A673 (cell line): ENCODE results near the gene DET1. TPM values are rescaled to one million over a fixed set of nuclear protein-coding genes. Genes with fewer than 3 reads are reported as not detected.

Experiments
- Bru-seq: library from RNA; stranded (reverse); fragments of 400-500 nt; gene quantifications from one replicate; lab custom pipeline; 2021; lab: Mats Ljungman, UMichigan
- BruChase-seq, 2 experiments: library from RNA; stranded (reverse); fragments of 400-500 nt; gene quantifications; one replicate each; lab custom pipeline; 2021; lab: Mats Ljungman, UMichigan
- BruUV-seq: library from RNA; stranded (reverse); fragments of 400-500 nt; replicated peaks from 2 replicates; lab custom pipeline; 2021; lab: Mats Ljungman, UMichigan
- CTCF ChIA-PET: fragments of 300-600 bp; sonication (Branson Sonifier 250); formaldehyde crosslinking; loops from one replicate; lab custom pipeline; 2022; ENCODE audit warnings: antibody characterized with exemption; lab: Charles Lee
- POLR2A ChIA-PET: fragments of 300-600 bp; sonication (Branson Sonifier 250); formaldehyde crosslinking; loops from one replicate; lab custom pipeline; 2022; ENCODE audit warnings: antibody characterized with exemption; ENCODE audit not compliant: low non-redundant PET; lab: Charles Lee
- DNase-seq: peaks from one replicate; pipeline ENCODE4 v3.0.0-alpha.2; 2015; ENCODE audit warnings: low spot score
- H3K27ac ChIP-seq: fragments of 200-600 bp; sonication (generic); 2 replicates; pipeline ENCODE4 v1.5.1; 2016; ENCODE audit warnings: mixed run types, low read depth, mild to moderate bottlenecking, mixed read lengths, antibody characterized with exemption, low read length; ENCODE audit not compliant: poor library complexity, severe bottlenecking
- H3K27me3 ChIP-seq: fragments of 200-600 bp; sonication (generic); replicated peaks from 2 replicates; pipeline ENCODE4 v1.6.1; 2017; ENCODE audit warnings: mixed run types, low read depth, mild to moderate bottlenecking, mixed read lengths, antibody characterized with exemption, low read length; ENCODE audit not compliant: insufficient read depth, poor library complexity
- H3K36me3 ChIP-seq: fragments of 200-600 bp; sonication (generic); 2 replicates; pipeline ENCODE4 v1.6.1; 2016; ENCODE audit warnings: mixed run types, mild to moderate bottlenecking, mixed read lengths, antibody characterized with exemption, low read length; ENCODE audit not compliant: insufficient read depth, poor library complexity, severe bottlenecking
- H3K4me1 ChIP-seq: fragments of 200-600 bp; sonication (generic); 2 replicates; pipeline ENCODE4 v1.6.1; 2017; ENCODE audit warnings: mixed run types, mild to moderate bottlenecking, mixed read lengths, antibody characterized with exemption, low read length; ENCODE audit not compliant: insufficient read depth, poor library complexity, severe bottlenecking
- H3K4me3 ChIP-seq: fragments of 200-600 bp; sonication (generic); 2 replicates; pipeline ENCODE4 v1.5.1; 2016; ENCODE audit warnings: low read depth, mixed run types, mild to moderate bottlenecking, mixed read lengths, low read length; ENCODE audit not compliant: poor library complexity, severe bottlenecking
- H3K9me3 ChIP-seq: fragments of 200-600 bp; sonication (generic); 2 replicates; pipeline ENCODE4 v1.6.1; 2016; ENCODE audit warnings: mixed run types, low read depth, mild to moderate bottlenecking, mixed read lengths, antibody characterized with exemption, low read length; ENCODE audit not compliant: poor library complexity, severe bottlenecking
- EZH2 ChIP-seq: fragments of 200-600 bp; sonication (generic); IDR thresholded peaks from 2 replicates; pipeline ENCODE4 v1.6.1; 2017; ENCODE audit warnings: borderline replicate concordance, low read depth, mild to moderate bottlenecking, mixed read lengths, antibody characterized with exemption, low read length; ENCODE audit not compliant: poor library complexity, severe bottlenecking
- intact Hi-C: fragments of 100-400 bp; cut with micrococcal nuclease; formaldehyde crosslinking; loops from one replicate; pipeline ENCODE4 v1.10.0; 2022; ENCODE audit not compliant: unreplicated experiment
- long read RNA-seq: library from polyadenylated mRNA; stranded (forward); transcript quantifications from one replicate; pipeline ENCODE4 v2.0.0, GENCODE V29; 2022
- total RNA-seq: library from RNA; stranded (reverse); gene quantifications from 2 replicates; pipeline ENCODE4 v1.2.3, GENCODE V29; 2021
- TF ChIP-seq, protein P1 (sequence below): fragments of 300-800, 200-600 bp; sonication (generic); conservative IDR thresholded peaks from 2 replicates; pipeline ENCODE4 v1.5.1; 2017; ENCODE audit warnings: low read depth, mild to moderate bottlenecking, antibody characterized with exemption, low read length, moderate library complexity, mixed read lengths

The DET1 gene
- total RNA-seq: 7.7 and 8.8 TPM in 2 replicates
- Bru-seq, nascent RNA: percentile 65 among the genes with signal in this experiment
- BruChase-seq, experiment 1, labeled RNA remaining after a 2-hour chase: percentile 75 among the genes with signal in this experiment
- BruChase-seq, experiment 2, labeled RNA remaining after a 6-hour chase: percentile 66 among the genes with signal in this experiment
- long read RNA-seq, transcript DET1-201 (5 exons, 2,267 nt): major isoform, 7 of 15 reads
- long read RNA-seq, partial matches to known transcripts: 2 of 15 reads
- long read RNA-seq, other reads (novel, unspliced or antisense): 5 of 15 reads

- POLR2A ChIA-PET: no interaction called here
- intact Hi-C loops: no loop called here
- CTCF ChIA-PET: no interaction called here
- DNase-seq: peak; percentile 98
- Histone ChIP-seq H3K4me1 (no peaks in the 10 kb centered on the region), H3K27ac (peak within 1 kb of the TSS; percentile 78), H3K9me3 (no peaks in the 10 kb centered on the region), H3K27me3 (no peaks in the 10 kb centered on the region), H3K36me3 (no peaks in the 10 kb centered on the region), H3K4me3 (peak within 1 kb of the TSS; percentile 72)
- no peak for TF ChIP-seq EZH2
- TF ChIP-seq, protein P1, sequence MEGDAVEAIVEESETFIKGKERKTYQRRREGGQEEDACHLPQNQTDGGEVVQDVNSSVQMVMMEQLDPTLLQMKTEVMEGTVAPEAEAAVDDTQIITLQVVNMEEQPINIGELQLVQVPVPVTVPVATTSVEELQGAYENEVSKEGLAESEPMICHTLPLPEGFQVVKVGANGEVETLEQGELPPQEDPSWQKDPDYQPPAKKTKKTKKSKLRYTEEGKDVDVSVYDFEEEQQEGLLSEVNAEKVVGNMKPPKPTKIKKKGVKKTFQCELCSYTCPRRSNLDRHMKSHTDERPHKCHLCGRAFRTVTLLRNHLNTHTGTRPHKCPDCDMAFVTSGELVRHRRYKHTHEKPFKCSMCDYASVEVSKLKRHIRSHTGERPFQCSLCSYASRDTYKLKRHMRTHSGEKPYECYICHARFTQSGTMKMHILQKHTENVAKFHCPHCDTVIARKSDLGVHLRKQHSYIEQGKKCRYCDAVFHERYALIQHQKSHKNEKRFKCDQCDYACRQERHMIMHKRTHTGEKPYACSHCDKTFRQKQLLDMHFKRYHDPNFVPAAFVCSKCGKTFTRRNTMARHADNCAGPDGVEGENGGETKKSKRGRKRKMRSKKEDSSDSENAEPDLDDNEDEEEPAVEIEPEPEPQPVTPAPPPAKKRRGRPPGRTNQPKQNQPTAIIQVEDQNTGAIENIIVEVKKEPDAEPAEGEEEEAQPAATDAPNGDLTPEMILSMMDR: peak; percentile 86
- BruUV-seq: TSS peak; percentile 65
These were observed at the start of gene DET1 for GRCh38 chr15:88546248-88547129. Gene DET1 (minus strand): TSS chr15:88546681. CDS start chr15:88531705, 14,976 bp downstream.

GRCh38 chr15:88591384-88591783 lies 44.9 kb upstream of the DET1 start:
- ChIA-PET CTCF (no interaction called here), POLR2A (no interaction called here)
- no peak for DNase-seq
- H3K4me3 ChIP-seq: no peak overlapping the region
- BruUV-seq: no TSS peak
- intact Hi-C loops: no loop called here
- H3K27me3 ChIP-seq: peaks cover 50% of the 10 kb centered on the region
- no peaks in the 10 kb centered on the region for H3K36me3 ChIP-seq
- TF ChIP-seq, protein P1: no peak
- no peak for TF ChIP-seq EZH2
- H3K27ac ChIP-seq: no peak overlapping the region
- H3K4me1 ChIP-seq: no peaks in the 10 kb centered on the region
- no peaks in the 10 kb centered on the region for H3K9me3 ChIP-seq

DNA sequence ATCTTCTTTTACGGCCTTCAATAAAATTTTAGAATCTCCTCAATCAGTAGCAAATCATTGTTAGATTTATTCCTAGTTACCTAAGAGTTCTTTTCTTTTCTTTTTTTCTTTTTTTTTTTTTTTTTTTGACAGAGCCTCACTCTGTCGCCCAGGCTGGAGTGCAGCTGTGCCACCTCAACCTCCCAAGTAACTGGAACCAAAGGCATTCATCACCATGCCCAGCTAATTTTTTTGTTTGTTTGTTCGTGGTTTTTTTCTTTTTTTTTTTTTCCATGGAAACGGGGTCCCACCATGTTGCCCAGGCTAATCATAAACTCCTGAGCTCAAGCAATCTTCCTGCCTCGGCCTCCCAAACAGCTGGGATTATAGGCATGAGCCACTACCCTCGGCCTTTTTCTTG lies 44.3 kb upstream of the DET1 start:
- intact Hi-C loops: no loop called here
- CTCF ChIA-PET: no interaction called here
- Histone ChIP-seq H3K27ac (no peak overlapping the region), H3K36me3 (no peaks in the 10 kb centered on the region), H3K9me3 (no peaks in the 10 kb centered on the region), H3K27me3 (peaks cover 54% of the 10 kb centered on the region), H3K4me3 (no peak overlapping the region), H3K4me1 (no peaks in the 10 kb centered on the region)
- POLR2A ChIA-PET: no interaction called here
- no TSS peak for BruUV-seq
- no peak for TF ChIP-seq EZH2
- TF ChIP-seq, protein P1: no peak
- DNase-seq: no peak
